H1 (cell line): ENCODE data around the gene RAB26. TPM values are rescaled to one million over a fixed set of nuclear protein-coding genes. Genes with fewer than 3 reads are reported as not detected.

Experiments
- CEBPB ChIP-seq: IDR thresholded peaks from 2 replicates; pipeline ENCODE4 v1.6.1; 2012; ENCODE audit warnings: low read depth, low read length
- EP300 ChIP-seq, 2 experiments: IDR thresholded peaks; 1 replicate in 1 of 2; 2 replicates in 1 of 2; pipeline ENCODE4 v1.6.1; 2011 to 2012; ENCODE audit warnings: low read depth in 2 of 2, low read length in 2 of 2, mild to moderate bottlenecking in 2 of 2, borderline replicate concordance in 1 of 2, inconsistent platforms in 1 of 2, moderate library complexity in 1 of 2
- FOSL1 ChIP-seq: IDR thresholded peaks from 2 replicates; pipeline ENCODE4 v1.6.1; 2011; ENCODE audit warnings: mild to moderate bottlenecking, low read depth, low read length, moderate library complexity; ENCODE audit not compliant: insufficient read depth
- SP4 ChIP-seq: IDR thresholded peaks from 2 replicates; pipeline ENCODE4 v1.6.1; 2012; ENCODE audit warnings: low read length, inconsistent platforms
- TEAD4 ChIP-seq: IDR thresholded peaks from 2 replicates; pipeline ENCODE4 v1.6.1; 2012; ENCODE audit warnings: low read depth, low read length, inconsistent platforms, mixed read lengths
- polyA plus RNA-seq, 7 experiments: library from polyadenylated mRNA; depleted of rRNA in 3 of 7; stranded (reverse) in 5 of 7; unstranded in 2 of 7; fragments of >200 nt in 5 of 7; fragments of 200-250 nt in 2 of 7; gene quantifications; 1 replicate in 5 of 7; 2 replicates in 1 of 7; 4 replicates in 1 of 7; pipeline versions ENCODE4 v1.2.1 to v1.2.3, GENCODE V29; 2011 to 2013; ENCODE audit warnings: missing spikeins in 2 of 7, mixed read lengths in 2 of 7
- total RNA-seq: library from RNA; stranded (reverse); fragmentation: NEBNext Ultra II Directional; extraction: Animal tissue kit (Norgen Biotek cat#: 25700); gene quantifications from 2 replicates; pipeline ENCODE4 v1.2.1, GENCODE V29; 2021
- TF ChIP-seq, protein P1 (sequence below): fragments of 300-600 bp; sonication (generic); IDR thresholded peaks from 2 replicates; pipeline ENCODE4 v1.7.1; 2012; ENCODE audit warnings: low read length, moderate library complexity, mild to moderate bottlenecking, inconsistent platforms; ENCODE audit not compliant: insufficient replicate concordance

The RAB26 gene
- total and polyA plus RNA-seq, 2 of the 8 experiments (the other 6 are each of a cell fraction or from before 2014, with no cell fraction given) = 4.3 to 5.4 TPM

DNA sequence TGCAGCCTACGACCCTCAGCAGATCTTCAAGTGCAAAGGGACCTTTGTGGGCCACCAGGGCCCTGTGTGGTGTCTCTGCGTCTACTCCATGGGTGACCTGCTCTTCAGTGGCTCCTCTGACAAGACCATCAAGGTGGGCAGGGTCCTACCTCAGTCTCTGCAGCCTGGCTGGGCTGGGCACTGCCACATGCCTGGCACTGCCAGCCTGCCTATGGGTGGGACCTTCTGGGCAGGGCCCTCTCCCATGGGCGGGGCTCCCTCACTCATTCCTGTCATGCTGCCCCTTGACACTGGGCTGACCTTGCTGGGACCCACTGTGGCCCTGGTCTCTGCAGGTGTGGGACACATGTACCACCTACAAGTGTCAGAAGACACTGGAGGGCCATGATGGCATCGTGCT is 25.5 kb downstream of the RAB26 start (continued):
- TF ChIP-seq FOSL1 (no peak), SP4 (no peak), EP300 (IDR thresholded peaks at IDR 0.05; ENCODE audit: borderline replicate concordance in 1 of 2, low read depth in 2 of 2, low read length in 2 of 2) (no peak), CEBPB (no peak), TEAD4 (no peak)
- TF ChIP-seq, protein P1, sequence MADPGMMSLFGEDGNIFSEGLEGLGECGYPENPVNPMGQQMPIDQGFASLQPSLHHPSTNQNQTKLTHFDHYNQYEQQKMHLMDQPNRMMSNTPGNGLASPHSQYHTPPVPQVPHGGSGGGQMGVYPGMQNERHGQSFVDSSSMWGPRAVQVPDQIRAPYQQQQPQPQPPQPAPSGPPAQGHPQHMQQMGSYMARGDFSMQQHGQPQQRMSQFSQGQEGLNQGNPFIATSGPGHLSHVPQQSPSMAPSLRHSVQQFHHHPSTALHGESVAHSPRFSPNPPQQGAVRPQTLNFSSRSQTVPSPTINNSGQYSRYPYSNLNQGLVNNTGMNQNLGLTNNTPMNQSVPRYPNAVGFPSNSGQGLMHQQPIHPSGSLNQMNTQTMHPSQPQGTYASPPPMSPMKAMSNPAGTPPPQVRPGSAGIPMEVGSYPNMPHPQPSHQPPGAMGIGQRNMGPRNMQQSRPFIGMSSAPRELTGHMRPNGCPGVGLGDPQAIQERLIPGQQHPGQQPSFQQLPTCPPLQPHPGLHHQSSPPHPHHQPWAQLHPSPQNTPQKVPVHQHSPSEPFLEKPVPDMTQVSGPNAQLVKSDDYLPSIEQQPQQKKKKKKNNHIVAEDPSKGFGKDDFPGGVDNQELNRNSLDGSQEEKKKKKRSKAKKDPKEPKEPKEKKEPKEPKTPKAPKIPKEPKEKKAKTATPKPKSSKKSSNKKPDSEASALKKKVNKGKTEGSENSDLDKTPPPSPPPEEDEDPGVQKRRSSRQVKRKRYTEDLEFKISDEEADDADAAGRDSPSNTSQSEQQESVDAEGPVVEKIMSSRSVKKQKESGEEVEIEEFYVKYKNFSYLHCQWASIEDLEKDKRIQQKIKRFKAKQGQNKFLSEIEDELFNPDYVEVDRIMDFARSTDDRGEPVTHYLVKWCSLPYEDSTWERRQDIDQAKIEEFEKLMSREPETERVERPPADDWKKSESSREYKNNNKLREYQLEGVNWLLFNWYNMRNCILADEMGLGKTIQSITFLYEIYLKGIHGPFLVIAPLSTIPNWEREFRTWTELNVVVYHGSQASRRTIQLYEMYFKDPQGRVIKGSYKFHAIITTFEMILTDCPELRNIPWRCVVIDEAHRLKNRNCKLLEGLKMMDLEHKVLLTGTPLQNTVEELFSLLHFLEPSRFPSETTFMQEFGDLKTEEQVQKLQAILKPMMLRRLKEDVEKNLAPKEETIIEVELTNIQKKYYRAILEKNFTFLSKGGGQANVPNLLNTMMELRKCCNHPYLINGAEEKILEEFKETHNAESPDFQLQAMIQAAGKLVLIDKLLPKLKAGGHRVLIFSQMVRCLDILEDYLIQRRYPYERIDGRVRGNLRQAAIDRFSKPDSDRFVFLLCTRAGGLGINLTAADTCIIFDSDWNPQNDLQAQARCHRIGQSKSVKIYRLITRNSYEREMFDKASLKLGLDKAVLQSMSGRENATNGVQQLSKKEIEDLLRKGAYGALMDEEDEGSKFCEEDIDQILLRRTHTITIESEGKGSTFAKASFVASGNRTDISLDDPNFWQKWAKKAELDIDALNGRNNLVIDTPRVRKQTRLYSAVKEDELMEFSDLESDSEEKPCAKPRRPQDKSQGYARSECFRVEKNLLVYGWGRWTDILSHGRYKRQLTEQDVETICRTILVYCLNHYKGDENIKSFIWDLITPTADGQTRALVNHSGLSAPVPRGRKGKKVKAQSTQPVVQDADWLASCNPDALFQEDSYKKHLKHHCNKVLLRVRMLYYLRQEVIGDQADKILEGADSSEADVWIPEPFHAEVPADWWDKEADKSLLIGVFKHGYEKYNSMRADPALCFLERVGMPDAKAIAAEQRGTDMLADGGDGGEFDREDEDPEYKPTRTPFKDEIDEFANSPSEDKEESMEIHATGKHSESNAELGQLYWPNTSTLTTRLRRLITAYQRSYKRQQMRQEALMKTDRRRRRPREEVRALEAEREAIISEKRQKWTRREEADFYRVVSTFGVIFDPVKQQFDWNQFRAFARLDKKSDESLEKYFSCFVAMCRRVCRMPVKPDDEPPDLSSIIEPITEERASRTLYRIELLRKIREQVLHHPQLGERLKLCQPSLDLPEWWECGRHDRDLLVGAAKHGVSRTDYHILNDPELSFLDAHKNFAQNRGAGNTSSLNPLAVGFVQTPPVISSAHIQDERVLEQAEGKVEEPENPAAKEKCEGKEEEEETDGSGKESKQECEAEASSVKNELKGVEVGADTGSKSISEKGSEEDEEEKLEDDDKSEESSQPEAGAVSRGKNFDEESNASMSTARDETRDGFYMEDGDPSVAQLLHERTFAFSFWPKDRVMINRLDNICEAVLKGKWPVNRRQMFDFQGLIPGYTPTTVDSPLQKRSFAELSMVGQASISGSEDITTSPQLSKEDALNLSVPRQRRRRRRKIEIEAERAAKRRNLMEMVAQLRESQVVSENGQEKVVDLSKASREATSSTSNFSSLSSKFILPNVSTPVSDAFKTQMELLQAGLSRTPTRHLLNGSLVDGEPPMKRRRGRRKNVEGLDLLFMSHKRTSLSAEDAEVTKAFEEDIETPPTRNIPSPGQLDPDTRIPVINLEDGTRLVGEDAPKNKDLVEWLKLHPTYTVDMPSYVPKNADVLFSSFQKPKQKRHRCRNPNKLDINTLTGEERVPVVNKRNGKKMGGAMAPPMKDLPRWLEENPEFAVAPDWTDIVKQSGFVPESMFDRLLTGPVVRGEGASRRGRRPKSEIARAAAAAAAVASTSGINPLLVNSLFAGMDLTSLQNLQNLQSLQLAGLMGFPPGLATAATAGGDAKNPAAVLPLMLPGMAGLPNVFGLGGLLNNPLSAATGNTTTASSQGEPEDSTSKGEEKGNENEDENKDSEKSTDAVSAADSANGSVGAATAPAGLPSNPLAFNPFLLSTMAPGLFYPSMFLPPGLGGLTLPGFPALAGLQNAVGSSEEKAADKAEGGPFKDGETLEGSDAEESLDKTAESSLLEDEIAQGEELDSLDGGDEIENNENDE = no peak
- TF ChIP-seq, all 59 proteins: peak for 0
